GM10248 (cell line): ENCODE measurements around the gene ANKRD53.
A peak's percentile ranks its signal among the peaks of the same experiment; 100 is the strongest.

Experiments
- CTCF ChIA-PET: fragments of 300-600 bp; sonication (Branson Sonifier 250); formaldehyde crosslinking; extraction: SDS; loops from one replicate; lab custom pipeline; 2021; ENCODE audit warnings: antibody characterized with exemption; lab: Yijun Ruan, JAX
- POLR2A ChIA-PET: fragments of 350-650 bp; sonication (Branson Sonifier 250); formaldehyde crosslinking; extraction: SDS; loops from one replicate; lab custom pipeline; 2020; ENCODE audit warnings: antibody characterized with exemption; lab: Yijun Ruan, JAX
- DNase-seq: peaks from one replicate; pipeline ENCODE4 v3.0.0; 2012; ENCODE audit errors: extremely low spot score
- CTCF ChIP-seq: IDR thresholded peaks from 2 replicates; pipeline ENCODE4 v1.5.1; 2012; ENCODE audit warnings: mild to moderate bottlenecking, low read depth; ENCODE audit errors: extremely low read depth, missing control alignments, control extremely low read depth

ANKRD53 gene

GRCh38 chr2:70943205-70943871, 35.1 kb upstream of the ANKRD53 start:
- DNase-seq = no peak
- ChIA-PET POLR2A (no interaction called here), CTCF (interaction anchor here (1.2 kb wide), 2 partner anchors 17 to 71 kb away, joined by 3 to 4 read pairs; no protein-coding TSS in a partner anchor)

DNA sequence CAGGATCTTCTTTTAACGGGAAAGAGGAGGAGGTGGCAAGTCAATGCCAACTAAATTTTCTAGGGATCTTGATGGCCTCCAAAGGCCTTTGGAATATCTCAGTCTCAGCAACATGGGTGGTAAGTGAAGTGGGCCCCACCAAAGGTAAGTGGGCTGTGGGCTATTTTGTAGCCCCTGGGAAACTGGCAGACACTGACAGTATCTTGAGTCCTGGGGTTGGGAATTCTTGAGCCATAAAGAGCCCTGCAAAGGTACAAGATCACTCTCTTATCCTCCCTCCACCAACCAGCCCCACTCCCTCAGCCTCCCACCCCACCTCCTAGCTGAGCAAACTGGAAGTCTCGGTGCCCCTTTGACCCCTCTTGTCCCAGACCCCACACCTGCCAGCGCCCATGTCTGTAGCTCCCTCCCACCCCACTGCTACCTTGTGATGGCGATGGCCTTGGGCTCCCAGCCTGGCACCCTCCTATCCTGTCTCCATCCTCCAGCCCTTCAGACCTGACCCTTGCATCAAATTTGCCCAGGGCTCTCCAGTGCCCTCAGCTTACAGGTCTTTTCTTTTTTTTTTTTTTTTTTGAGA, 34.2 kb upstream of the ANKRD53 start:
- CTCF ChIA-PET = interaction anchor here (0.9 to 1.2 kb wide), 4 partner anchors 16 to 157 kb away, joined by 3 to 4 read pairs (median 3); no protein-coding TSS in a partner anchor
- no peak for DNase-seq
- POLR2A ChIA-PET = interaction anchor here (0.7 kb wide), 1 partner anchor 21 kb away, joined by 6 read pairs; no protein-coding TSS in a partner anchor
- no peak for TF ChIP-seq CTCF

More at GRCh38 chr2:70943205-70943871, 35.1 kb upstream of the ANKRD53 start:
- TF ChIP-seq CTCF = no peak

DNA sequence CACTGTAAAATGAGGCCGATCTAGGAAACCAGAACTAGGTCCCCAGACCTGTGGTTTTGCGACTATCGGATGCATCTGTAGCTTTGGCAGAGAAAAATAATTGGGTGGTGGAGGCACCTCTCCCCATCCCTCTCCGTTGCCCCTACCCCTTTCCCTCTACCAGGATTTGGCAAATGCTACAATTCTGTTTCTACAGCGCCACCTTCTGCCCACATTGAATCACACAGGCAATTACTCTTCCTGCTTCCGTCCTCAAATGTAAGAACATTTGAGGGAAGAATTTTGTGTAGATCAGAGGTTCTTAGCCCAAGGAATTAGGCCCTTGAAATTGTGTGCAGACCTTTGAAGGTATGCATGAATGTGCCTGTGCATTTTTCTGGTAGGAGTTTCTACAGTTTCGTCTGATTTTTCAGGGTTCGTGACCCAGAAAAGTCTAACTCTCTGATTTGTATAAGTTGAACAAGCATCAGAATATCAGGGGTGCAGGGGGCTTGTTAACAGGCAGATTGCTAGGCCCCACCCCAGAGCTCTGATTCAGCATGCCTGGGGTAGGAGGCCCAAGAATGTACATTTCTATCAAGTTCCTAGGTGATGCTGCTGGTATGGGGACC, 31.5 kb upstream of the ANKRD53 start:
- peak; percentile 82 for TF ChIP-seq CTCF
- CTCF ChIA-PET = interaction anchor here (0.9 to 3.9 kb wide), 37 partner anchors 8 to 1203 kb away, joined by 3 to 87 read pairs (median 4); partner anchors contain the start of genes ATP6V1B1, CLEC4F and FAM136A
- DNase-seq = peak; percentile 56
- POLR2A ChIA-PET = no interaction called here

GRCh38 chr2:70947556-70948184, 30.8 kb upstream of the ANKRD53 start:
- DNase-seq = no peak
- TF ChIP-seq CTCF = no peak
- POLR2A ChIA-PET = no interaction called here

DNA sequence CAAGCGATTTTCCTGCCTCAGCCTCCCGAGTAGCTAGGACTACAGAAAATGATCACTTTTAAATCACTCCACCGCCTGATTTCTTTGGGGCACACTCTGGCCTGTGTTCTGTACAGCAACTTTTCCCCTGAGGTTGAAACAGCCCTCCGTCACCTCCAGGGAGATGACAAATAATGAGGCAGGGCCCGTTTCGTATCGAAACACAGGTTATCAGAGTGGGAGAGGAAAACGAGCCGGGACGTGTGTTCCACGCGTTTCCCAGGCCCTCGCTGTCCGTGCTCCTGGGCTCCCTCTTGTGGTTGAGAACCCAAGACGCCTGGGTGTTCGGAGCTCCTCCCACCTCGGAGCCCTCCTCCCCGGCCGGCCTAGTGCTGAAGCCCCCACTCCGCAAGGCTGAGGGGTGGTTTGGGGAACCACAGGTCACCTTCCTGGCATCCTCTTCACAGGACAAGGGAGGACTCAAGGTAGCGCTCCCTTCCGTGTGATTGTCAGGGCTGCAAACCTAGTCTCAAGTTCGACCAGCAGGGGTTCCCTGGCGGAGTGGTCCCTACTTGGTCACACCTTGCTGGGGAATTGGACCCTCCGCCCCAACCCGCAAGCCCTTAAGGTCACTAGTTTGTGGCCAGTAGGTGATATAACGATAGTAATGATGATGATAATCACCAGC, 30.0 kb upstream of the ANKRD53 start:
- CTCF ChIA-PET = interaction anchor here (0.7 to 3.9 kb wide), 46 partner anchors 10 to 1202 kb away, joined by 3 to 87 read pairs (median 5); partner anchors contain the start of genes ANKRD53, ATP6V1B1 and FAM136A
- POLR2A ChIA-PET = no interaction called here
- peak; percentile 76 for TF ChIP-seq CTCF
- peak; percentile 84 for DNase-seq

More at GRCh38 chr2:70947556-70948184, 30.8 kb upstream of the ANKRD53 start:
- CTCF ChIA-PET = interaction anchor here (0.9 to 3.9 kb wide), 51 partner anchors 10 to 1203 kb away, joined by 3 to 87 read pairs (median 4); partner anchors contain the start of genes ANKRD53, ATP6V1B1, CLEC4F and FAM136A

GRCh38 chr2:70949086-70949485, 29.3 kb upstream of the ANKRD53 start:
- TF ChIP-seq CTCF = no peak
- POLR2A ChIA-PET = no interaction called here
- CTCF ChIA-PET = interaction anchor here (0.7 to 7.0 kb wide), 39 partner anchors 8 to 649 kb away, joined by 3 to 87 read pairs (median 6); partner anchors contain the start of genes ATP6V1B1 and FAM136A
- no peak for DNase-seq
